A549 (cell line): ENCODE results near the gene PNMA3. TPM values are rescaled to one million over a fixed set of nuclear protein-coding genes. Genes with fewer than 3 reads are reported as not detected.
"Not testable (repeated sequence)": the region's sequence is repeated elsewhere in the genome, so short reads cannot be mapped to it uniquely, and the experiment has no call there.

Experiments used
- ATAC-seq, 2 experiments: fragments of 200-7000 bp in 1 of 2; fragments of >200 bp in 1 of 2; cut with Nextera tagmentation in 1 of 2; cut with Tn5 transposase in 1 of 2; 3 replicates each; pipeline versions ENCODE4 v1.8.0 to v1.9.1; 2018 to 2020; ENCODE audit warnings: mild to moderate bottlenecking in 1 of 2, moderate library complexity in 1 of 2
- CTCF ChIA-PET: fragments of 300-600 bp; sonication (Branson Sonifier 250); formaldehyde crosslinking; extraction: SDS; loops from one replicate; lab custom pipeline; 2021; ENCODE audit warnings: antibody characterized with exemption, inconsistent platforms; lab: Yijun Ruan, JAX
- POLR2A ChIA-PET: fragments of 350-600 bp; formaldehyde crosslinking; extraction: SDS; loops from one replicate; lab custom pipeline; 2021; ENCODE audit warnings: antibody characterized with exemption, inconsistent platforms; lab: Yijun Ruan, JAX
- DNase-seq, 2 experiments: peaks; one replicate each; pipeline versions ENCODE4 v3.0.0 to v3.0.0-alpha.2; 2011 to 2016; ENCODE audit warnings: low read depth in 1 of 2, low spot score in 1 of 2
- FAIRE-seq: peaks from 2 replicates; lab custom pipeline; 2011; peaks lifted over from hg19 to GRCh38; lab: Jason Lieb, UNC
- H3K27ac ChIP-seq, 2 experiments: fragments of >200 bp; sonication (Bioruptor Twin); formaldehyde crosslinking; 3 replicates each; pipeline ENCODE4 v1.5.1; 2016 to 2017
- H3K4me1 ChIP-seq: fragments of >200 bp; sonication (Bioruptor Twin); formaldehyde crosslinking; 3 replicates; pipeline ENCODE4 v1.6.1; 2016
- H3K4me2 ChIP-seq: fragments of >200 bp; sonication (Bioruptor Twin); formaldehyde crosslinking; 3 replicates; pipeline ENCODE4 v1.6.1; 2016
- H3K4me3 ChIP-seq: fragments of >200 bp; sonication (Bioruptor Twin); formaldehyde crosslinking; 3 replicates; pipeline ENCODE4 v1.5.1; 2016
- H3K9me3 ChIP-seq: fragments of >200 bp; sonication (Bioruptor Twin); formaldehyde crosslinking; 3 replicates; pipeline ENCODE4 v1.6.1; 2016
- BCL3 ChIP-seq: fragments of >200 bp; sonication (Bioruptor Twin); formaldehyde crosslinking; IDR thresholded peaks from 3 replicates; pipeline ENCODE4 v1.6.1; 2016
- CBX8 ChIP-seq: fragments of 200-600 bp; sonication (generic); IDR thresholded peaks from 2 replicates; pipeline ENCODE4 v1.6.1; 2016
- CTCF ChIP-seq: fragments of >200 bp; sonication (Bioruptor Twin); formaldehyde crosslinking; IDR thresholded peaks from 3 replicates; pipeline ENCODE4 v1.5.1; 2016
- E2F6 ChIP-seq: IDR thresholded peaks from 2 replicates; pipeline ENCODE4 v1.6.1; 2012; ENCODE audit warnings: low read depth, borderline replicate concordance
- EHF ChIP-seq: fragments of 250-450 bp; sonication (Bioruptor Pico); IDR thresholded peaks from 2 replicates; pipeline ENCODE4 v1.5.0; 2020; ENCODE audit warnings: mild to moderate bottlenecking
- EP300 ChIP-seq, 2 experiments: fragments of >200 bp; sonication (Bioruptor Twin); formaldehyde crosslinking; IDR thresholded peaks; 2 replicates in 1 of 2; 3 replicates in 1 of 2; pipeline ENCODE4 v1.6.1; 2016 to 2017
- HDAC2 ChIP-seq: fragments of 200-600 bp; sonication (generic); IDR thresholded peaks from 2 replicates; pipeline ENCODE4 v1.6.1; 2016
- HES2 ChIP-seq: fragments of >200 bp; sonication (Bioruptor Twin); formaldehyde crosslinking; IDR thresholded peaks from 2 replicates; pipeline ENCODE4 v1.6.1; 2016
- KDM1A ChIP-seq: fragments of 200-600 bp; sonication (generic); IDR thresholded peaks from 2 replicates; pipeline ENCODE4 v1.6.1; 2016; ENCODE audit warnings: low read depth, mild to moderate bottlenecking
- MAZ ChIP-seq: fragments of 150-350 bp; IDR thresholded peaks from 2 replicates; pipeline ENCODE4 v1.6.1; 2014; ENCODE audit warnings: antibody characterized with exemption, low read depth, low read length, borderline replicate concordance
- NPAS2 ChIP-seq: fragments of 250-450 bp; sonication (Bioruptor Pico); IDR thresholded peaks from 2 replicates; pipeline ENCODE4 v1.8.0; 2022; ENCODE audit warnings: mild to moderate bottlenecking, moderate library complexity, borderline replicate concordance
- PBX3 ChIP-seq: IDR thresholded peaks from 2 replicates; pipeline ENCODE4 v1.6.1; 2012
- PHF8 ChIP-seq: fragments of 200-600 bp; sonication (generic); IDR thresholded peaks from 2 replicates; pipeline ENCODE4 v1.6.1; 2016; ENCODE audit warnings: low read depth, mild to moderate bottlenecking, antibody characterized with exemption, moderate library complexity, borderline replicate concordance
- RAD21 ChIP-seq, 2 experiments: fragments of >200 bp in 1 of 2; sonication (Bioruptor Twin) in 1 of 2; formaldehyde crosslinking in 1 of 2; IDR thresholded peaks in 1 of 2; conservative IDR thresholded peaks in 1 of 2; 2 replicates in 1 of 2; 3 replicates in 1 of 2; pipeline ENCODE4 v1.6.1; 2012 to 2018; ENCODE audit warnings: inconsistent platforms in 1 of 2
- RCOR1 ChIP-seq: fragments of 150-350 bp; IDR thresholded peaks from 2 replicates; pipeline ENCODE4 v1.6.1; 2014; ENCODE audit warnings: antibody characterized with exemption, low read length, low read depth
- RNF2 ChIP-seq: fragments of 200-600 bp; sonication (generic); IDR thresholded peaks from 2 replicates; pipeline ENCODE4 v1.6.1; 2016; ENCODE audit warnings: low read depth, mild to moderate bottlenecking, antibody characterized with exemption, moderate library complexity, borderline replicate concordance
- TP53 ChIP-seq: fragments of 250-450 bp; sonication (Bioruptor Pico); IDR thresholded peaks from 2 replicates; pipeline ENCODE4 v1.5.0; 2021; ENCODE audit warnings: mild to moderate bottlenecking, moderate library complexity
- ZC3H11A ChIP-seq: fragments of 450-650 bp; IDR thresholded peaks from 2 replicates; pipeline ENCODE4 v1.6.1; 2014; ENCODE audit warnings: antibody characterized with exemption, mild to moderate bottlenecking
- ZFP36 ChIP-seq: fragments of 450-650 bp; IDR thresholded peaks from 2 replicates; pipeline ENCODE4 v1.6.1; 2014; ENCODE audit warnings: borderline replicate concordance; ENCODE audit not compliant: partially characterized antibody
- WGBS: methylation state at CpG from one replicate; pipeline ENCODE4 v1.1.6; 2017; ENCODE audit errors: missing lambda C conversion rate; 5-methylcytosine and 5-hydroxymethylcytosine counted together
- polyA plus RNA-seq, 4 experiments: library from polyadenylated mRNA; depleted of rRNA in 3 of 4; stranded (reverse); fragments of >200 nt; fragmentation: RNase III in 1 of 4; extraction: RNeasy Plus Mini Kit Qiagen cat#74134 plus additional on column Dnase treatment in 1 of 4; gene quantifications; 2 replicates in 3 of 4; 3 replicates in 1 of 4; pipeline ENCODE4 v1.2.3, GENCODE V29; 2011 to 2017
- small RNA-seq, 6 experiments: library from RNA; depleted of rRNA; stranded (forward); fragments of <200 nt; gene quantifications; one replicate each; pipeline ENCODE3, GENCODE V24; 2012

PNMA3 gene
- polyA plus RNA-seq, 2 of the 4 experiments (the other 2 are of a cell fraction) = 0.08 to 0.26 TPM

GRCh38 chrX:153102418-153102817, 46.1 kb downstream of the PNMA3 start:
- POLR2A ChIA-PET = no interaction called here
- CTCF ChIA-PET = no interaction called here
- WGBS = 27% methylated on average over 3 of the region's 3 CpGs
- no peak for ATAC-seq
- H3K9me3 ChIP-seq = no peaks in the 10 kb centered on the region
- no peaks in the 10 kb centered on the region for H3K4me1 ChIP-seq
- no peak overlapping the region for H3K27ac ChIP-seq
- no peak overlapping the region for H3K4me3 ChIP-seq
- DNase-seq = peak in 1 of 2 experiments; percentile 1
- no peak for TF ChIP-seq PBX3
- no peak for TF ChIP-seq HDAC2
- no peak for TF ChIP-seq RAD21 (conservative IDR thresholded peaks at IDR 0.05 in 1 of 2, IDR thresholded peaks at IDR 0.05 in 1 of 2)
- no peak for TF ChIP-seq MAZ
- no peak for TF ChIP-seq E2F6
- no peak for TF ChIP-seq EHF
- TF ChIP-seq ZFP36 = no peak
- TF ChIP-seq RNF2 = no peak
- no peak for TF ChIP-seq RCOR1
- TF ChIP-seq HES2 = no peak
- TF ChIP-seq KDM1A = no peak
- no peak for TF ChIP-seq CTCF
- TF ChIP-seq BCL3 = no peak
- TF ChIP-seq NPAS2 (CRISPR knock-in tag) = no peak
- TF ChIP-seq PHF8 = no peak
- TF ChIP-seq ZC3H11A = no peak
- TF ChIP-seq TP53 (CRISPR knock-in tag) = no peak
- no peak for TF ChIP-seq EP300 (IDR thresholded peaks at IDR 0.05)
- TF ChIP-seq CBX8 = no peak
- no peak for FAIRE-seq
- no peak overlapping the region for H3K4me2 ChIP-seq

GRCh38 chrX:153104959-153105358, 48.7 kb downstream of the PNMA3 start:
- whole genome bisulfite sequencing = 4% methylated on average over 1 of the region's 1 CpG
- DNase-seq, POLR2A ChIA-PET, CTCF ChIA-PET, FAIRE-seq, H3K4me3 ChIP-seq, ATAC-seq, H3K9me3 ChIP-seq, H3K4me1 ChIP-seq, H3K27ac ChIP-seq, H3K4me2 ChIP-seq: not testable (repeated sequence)

- CTCF ChIA-PET = not testable (repeated sequence)
These were observed 50.0 kb downstream of the PNMA3 start for GRCh38 chrX:153106092-153106801.

More at GRCh38 chrX:153106092-153106801, 50.0 kb downstream of the PNMA3 start:
- H3K27ac ChIP-seq, DNase-seq, H3K4me3 ChIP-seq, H3K9me3 ChIP-seq, ATAC-seq, POLR2A ChIA-PET, H3K4me1 ChIP-seq, H3K4me2 ChIP-seq: not testable (repeated sequence)
- 0% methylated on average over 2 of the region's 12 CpGs for WGBS
- peak; percentile 18 for FAIRE-seq

Small RNAs within 50 kb of the gene (small RNA-seq; reads per million reads assigned to genes)
- gene AC243428.1 = 0 reads per million in 6 experiments

Other genes starting within 250 kb of the PNMA3 start
- gene CETN2, start 225.7 kb upstream of the PNMA3 start, polyA plus RNA-seq (2011; rRNA removed) = 64.7 and 69.2 TPM in 2 replicates
- 77.8 to 87.3 TPM (median 82.6 TPM) in 3 replicates for gene CETN2, start 225.7 kb upstream of the PNMA3 start, polyA plus RNA-seq (2017; fragmentation: RNase III; extraction: RNeasy Plus Mini Kit Qiagen cat#74134 plus additional on column Dnase treatment)
- 24.9 and 26.9 TPM in 2 replicates for gene NSDHL, start 225.4 kb upstream of the PNMA3 start, polyA plus RNA-seq (2011; rRNA removed)
- 43.0 to 51.3 TPM (median 50.5 TPM) in 3 replicates for gene NSDHL, start 225.4 kb upstream of the PNMA3 start, polyA plus RNA-seq (2017; fragmentation: RNase III; extraction: RNeasy Plus Mini Kit Qiagen cat#74134 plus additional on column Dnase treatment)
- 11.2 and 12.8 TPM in 2 replicates for gene ZNF185, start 158.4 kb upstream of the PNMA3 start, polyA plus RNA-seq (2011; rRNA removed)
- 4.9 to 5.2 TPM (median 5.0 TPM) in 3 replicates for gene ZNF185, start 158.4 kb upstream of the PNMA3 start, polyA plus RNA-seq (2017; fragmentation: RNase III; extraction: RNeasy Plus Mini Kit Qiagen cat#74134 plus additional on column Dnase treatment)
- gene PNMA5, start 62.4 kb upstream of the PNMA3 start, polyA plus RNA-seq (2011; rRNA removed) = not detected in 2 replicates
- gene PNMA5, start 62.4 kb upstream of the PNMA3 start, polyA plus RNA-seq (2017; fragmentation: RNase III; extraction: RNeasy Plus Mini Kit Qiagen cat#74134 plus additional on column Dnase treatment) = not detected in 3 replicates
- gene PNMA6A, start 16.0 kb downstream of the PNMA3 start, polyA plus RNA-seq (2011; rRNA removed) = 0.93 and 1.1 TPM in 2 replicates
- gene PNMA6A, start 16.0 kb downstream of the PNMA3 start, polyA plus RNA-seq (2017; fragmentation: RNase III; extraction: RNeasy Plus Mini Kit Qiagen cat#74134 plus additional on column Dnase treatment) = 2.4 to 3.3 TPM (median 2.6 TPM) in 3 replicates
- 0.04 and 0.12 TPM in 2 replicates for gene MAGEA1, start 122.8 kb downstream of the PNMA3 start, polyA plus RNA-seq (2011; rRNA removed)
- not detected in 3 replicates for gene MAGEA1, start 122.8 kb downstream of the PNMA3 start, polyA plus RNA-seq (2017; fragmentation: RNase III; extraction: RNeasy Plus Mini Kit Qiagen cat#74134 plus additional on column Dnase treatment)